PFSK-1 (cell line): Measurements from ENCODE around the gene KCNQ2.

ENCODE experiments used
- REST ChIP-seq, 2 experiments: IDR thresholded peaks; 2 replicates each; pipeline versions ENCODE4 v1.6.1 to v1.8.0; 2011 to 2012; ENCODE audit warnings: low read depth in 2 of 2, low read length in 2 of 2, control low read depth in 1 of 2, inconsistent platforms in 1 of 2, mild to moderate bottlenecking in 1 of 2, moderate library complexity in 1 of 2; ENCODE audit not compliant: insufficient read depth in 1 of 2
- SIN3A ChIP-seq: IDR thresholded peaks from 2 replicates; pipeline ENCODE4 v1.6.1; 2012; ENCODE audit warnings: mild to moderate bottlenecking, low read length, moderate library complexity, borderline replicate concordance; ENCODE audit not compliant: insufficient read depth

DNA sequence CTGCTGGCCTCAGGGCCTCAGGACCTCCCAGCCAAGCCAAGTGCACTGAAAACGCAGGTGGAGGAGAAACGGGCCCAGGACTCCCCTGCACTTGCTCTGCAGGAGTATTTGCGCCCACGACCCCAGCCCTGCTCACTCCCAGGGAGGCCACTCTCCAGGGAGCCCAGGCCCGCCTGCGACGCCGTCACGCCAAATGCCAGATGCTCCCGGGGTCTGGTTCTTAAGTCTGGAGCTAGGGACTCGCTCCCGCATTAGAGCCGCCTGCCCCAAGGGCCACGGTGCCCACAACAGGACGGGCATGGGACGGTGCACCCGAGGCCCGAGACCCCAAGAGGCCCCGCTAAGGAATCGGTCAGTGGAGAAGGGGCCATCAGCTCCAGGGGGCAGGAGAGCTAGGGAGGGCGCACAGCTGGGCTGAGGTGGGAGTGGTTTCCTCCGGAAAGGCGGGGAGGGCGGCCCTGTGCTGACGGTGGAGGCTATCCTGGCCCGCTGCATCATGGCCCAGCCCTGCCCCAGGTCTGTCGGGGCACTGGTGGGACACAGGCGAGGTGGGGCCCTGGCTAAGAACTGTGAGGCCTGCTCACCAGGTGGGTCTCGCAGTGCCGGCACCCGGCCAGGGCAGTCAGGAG is 67.2 kb downstream of the KCNQ2 start:
- TF ChIP-seq REST (IDR thresholded peaks at IDR 0.05; ENCODE audit: insufficient read depth in 1 of 2, low read depth in 2 of 2, low read length in 2 of 2) (no peak), SIN3A (no peak)
